ENCODE results near the gene VPS16. TPM values are rescaled to one million over a fixed set of nuclear protein-coding genes. Genes with fewer than 3 reads are reported as not detected.

The VPS16 gene
- 10 to 100 TPM; 26.7 to 44.9 (median 43.4) TPM for total RNA-seq

- Histone ChIP-seq H3K4me3 (replicated peaks in 1 of 3) (peak within 1 kb of the TSS; percentile 75 to 100 (median 99)), H3K27me3 (no peaks in the 10 kb centered on the region), H3K4me1 (peaks cover 17 to 25% of the 10 kb centered on the region in 2 donors), H3K9me3 (no peaks in the 10 kb centered on the region), H3K36me3 (peaks cover 0 to 8% of the 10 kb centered on the region in 2 donors), H3K27ac (peak within 1 kb of the TSS; percentile 88 to 92 (median 91))
- TF ChIP-seq CTCF (IDR thresholded peaks at IDR 0.05) (no peak), POLR2A (IDR thresholded peaks at IDR 0.05) (peak in 1 of 2 donors; percentile 64)
- intact Hi-C loops (cut with DNase I): loop anchor here (5.0 to 10.0 kb wide), 2 partner anchors 86 to 148 kb away; partner anchors contain the start of gene EBF4
- 1 to 2% methylated on average over 19 to 33 of the region's 98 CpGs for WGBS, 2 donors
- peak; percentile 89 to 90 for DNase-seq
Measured at GRCh38 chr20:2840138-2840966, at the start of gene VPS16, which contains the start of gene PCED1A. TSS of gene VPS16 (plus strand) at chr20:2840745. CDS start at chr20:2840775, 30 bp downstream. TSS of gene PCED1A (minus strand) at chr20:2840655. CDS start at chr20:2839912, 743 bp downstream.

GRCh38 chr20:2793471-2793870, 47.1 kb upstream of the VPS16 start:
- 89 to 94% methylated on average over 6 of the region's 6 CpGs for WGBS, 2 donors
- Histone ChIP-seq H3K27me3 (no peaks in the 10 kb centered on the region), H3K4me3 (replicated peaks in 1 of 3) (no peak overlapping the region), H3K36me3 (no peaks in the 10 kb centered on the region), H3K4me1 (no peaks in the 10 kb centered on the region), H3K27ac (no peak overlapping the region), H3K9me3 (no peaks in the 10 kb centered on the region)
- TF ChIP-seq CTCF (IDR thresholded peaks at IDR 0.05) (no peak), POLR2A (IDR thresholded peaks at IDR 0.05) (no peak)
- no peak for DNase-seq
- intact Hi-C loops (cut with DNase I): no loop called here

GRCh38 chr20:2794202-2794748, 46.3 kb upstream of the VPS16 start:
- DNase-seq: no peak
- TF ChIP-seq CTCF (IDR thresholded peaks at IDR 0.05): no peak
- TF ChIP-seq POLR2A (IDR thresholded peaks at IDR 0.05): no peak
- intact Hi-C loops (cut with DNase I): no loop called here
- WGBS, 2 donors: 87 to 91% methylated on average over 21 to 23 of the region's 23 CpGs
- Histone ChIP-seq H3K36me3 (no peaks in the 10 kb centered on the region), H3K4me1 (no peaks in the 10 kb centered on the region), H3K27me3 (no peaks in the 10 kb centered on the region), H3K27ac (no peak overlapping the region), H3K4me3 (replicated peaks in 1 of 3) (no peak overlapping the region), H3K9me3 (no peaks in the 10 kb centered on the region)

- no peak overlapping the region for H3K27ac ChIP-seq
- TF ChIP-seq CTCF (IDR thresholded peaks at IDR 0.05) (no peak), POLR2A (IDR thresholded peaks at IDR 0.05) (no peak)
- DNase-seq: no peak
- H3K4me1 ChIP-seq: peaks cover 0 to 2% of the 10 kb centered on the region in 2 donors
- no peaks in the 10 kb centered on the region for H3K9me3 ChIP-seq
- H3K36me3 ChIP-seq: no peaks in the 10 kb centered on the region
- intact Hi-C loops (cut with DNase I): no loop called here
- WGBS, 2 donors: 85 to 87% methylated on average over 9 to 11 of the region's 11 CpGs
- no peak overlapping the region for H3K4me3 ChIP-seq (replicated peaks in 1 of 3)
- no peaks in the 10 kb centered on the region for H3K27me3 ChIP-seq
Measured at GRCh38 chr20:2794866-2795447, 45.6 kb upstream of the VPS16 start.
